Tibial nerve (tissue), 4 donors: ENCODE data around the gene RAB23.

Experiments
- EP300 ChIP-seq, 2 donors: sonication (generic); formaldehyde crosslinking; IDR thresholded peaks; one replicate each; pipeline ENCODE4 v1.6.1; 2017; ENCODE audit warnings: antibody characterized with exemption in 2 of 2, mild to moderate bottlenecking in 1 of 2
- POLR2A ChIP-seq, 2 donors: fragments of 450-650 bp; IDR thresholded peaks; one replicate each; pipeline ENCODE4 v1.6.1; 2017; ENCODE audit warnings: antibody characterized with exemption in 2 of 2, mild to moderate bottlenecking in 2 of 2, moderate library complexity in 2 of 2
- TF ChIP-seq, protein P1 (sequence below), 5 experiments: fragments of 200-600 bp in 3 of 5; fragments of 450-650 bp in 2 of 5; sonication (generic) in 3 of 5; IDR thresholded peaks; one replicate each; pipeline ENCODE4 v1.5.1; 2016 to 2019; ENCODE audit warnings: antibody characterized with exemption in 5 of 5, mild to moderate bottlenecking in 3 of 5, moderate library complexity in 2 of 5

DNA sequence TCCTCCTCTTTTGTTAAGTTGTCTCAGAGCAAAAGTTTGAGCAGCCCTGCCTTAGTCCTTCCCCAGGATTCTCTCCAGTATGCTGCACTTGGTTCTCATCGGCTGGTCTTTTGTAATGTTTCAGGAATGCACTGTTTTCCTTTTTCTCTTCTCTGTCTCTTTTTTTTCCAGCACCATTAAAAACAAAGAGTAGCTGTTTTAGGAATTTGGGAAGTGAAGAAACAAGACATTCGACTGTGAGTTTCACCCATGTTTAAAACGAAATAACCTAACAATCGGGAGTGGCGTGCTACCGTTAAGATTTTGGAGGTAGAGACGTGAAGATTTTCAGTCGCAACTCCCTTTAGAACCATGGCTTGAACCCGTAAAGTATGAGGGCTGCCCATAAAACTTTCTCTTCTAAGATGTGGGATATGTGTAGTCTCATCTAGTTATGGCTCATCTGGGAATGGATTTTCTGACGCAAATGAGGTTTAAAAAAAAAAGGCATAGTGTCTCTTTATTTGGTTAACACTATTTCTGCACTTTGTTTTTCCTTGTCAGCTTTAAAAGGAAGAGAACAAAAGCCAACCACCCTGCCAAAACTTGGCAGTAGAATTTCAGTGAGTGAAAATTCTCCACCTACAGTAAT is 35.9 kb upstream of the RAB23 start:
- TF ChIP-seq, protein P1, sequence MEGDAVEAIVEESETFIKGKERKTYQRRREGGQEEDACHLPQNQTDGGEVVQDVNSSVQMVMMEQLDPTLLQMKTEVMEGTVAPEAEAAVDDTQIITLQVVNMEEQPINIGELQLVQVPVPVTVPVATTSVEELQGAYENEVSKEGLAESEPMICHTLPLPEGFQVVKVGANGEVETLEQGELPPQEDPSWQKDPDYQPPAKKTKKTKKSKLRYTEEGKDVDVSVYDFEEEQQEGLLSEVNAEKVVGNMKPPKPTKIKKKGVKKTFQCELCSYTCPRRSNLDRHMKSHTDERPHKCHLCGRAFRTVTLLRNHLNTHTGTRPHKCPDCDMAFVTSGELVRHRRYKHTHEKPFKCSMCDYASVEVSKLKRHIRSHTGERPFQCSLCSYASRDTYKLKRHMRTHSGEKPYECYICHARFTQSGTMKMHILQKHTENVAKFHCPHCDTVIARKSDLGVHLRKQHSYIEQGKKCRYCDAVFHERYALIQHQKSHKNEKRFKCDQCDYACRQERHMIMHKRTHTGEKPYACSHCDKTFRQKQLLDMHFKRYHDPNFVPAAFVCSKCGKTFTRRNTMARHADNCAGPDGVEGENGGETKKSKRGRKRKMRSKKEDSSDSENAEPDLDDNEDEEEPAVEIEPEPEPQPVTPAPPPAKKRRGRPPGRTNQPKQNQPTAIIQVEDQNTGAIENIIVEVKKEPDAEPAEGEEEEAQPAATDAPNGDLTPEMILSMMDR (IDR thresholded peaks at IDR 0.05), result no peak
- TF ChIP-seq EP300 (IDR thresholded peaks at IDR 0.05), result peak in 1 of 2 donors; percentile 66
- TF ChIP-seq POLR2A (IDR thresholded peaks at IDR 0.05), result no peak
